HG03196 (cell line): ENCODE data around the gene OAF.

ENCODE experiments used
- ATAC-seq: cut with Tn5 transposase; IDR thresholded peaks from one replicate; pipeline ENCODE4 v1.9.1; 2021; ENCODE audit not compliant: unreplicated experiment

The OAF gene

GRCh38 chr11:120221115-120221752, 10.4 kb downstream of the OAF start:
- ATAC-seq, result no peak

DNA sequence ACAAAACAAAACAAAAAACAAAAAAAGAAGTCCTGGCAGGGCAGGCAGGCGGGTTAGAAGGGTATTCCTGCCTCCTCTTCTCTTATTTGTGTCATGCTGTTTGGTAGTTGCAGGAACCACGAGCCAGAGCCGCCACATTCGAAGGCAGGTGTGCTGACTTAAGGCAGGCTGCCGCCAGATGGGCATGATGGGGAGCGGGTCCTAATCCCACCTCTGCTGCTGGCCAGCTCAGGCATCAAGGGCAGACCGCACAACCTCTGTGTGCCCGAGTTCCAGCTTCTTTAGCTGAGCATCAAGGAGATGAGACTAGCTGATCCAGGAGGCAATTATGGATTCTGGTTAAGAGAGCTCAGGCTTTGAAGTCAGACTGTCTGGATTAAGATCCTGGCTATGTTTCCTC, 12.1 kb downstream of the OAF start:
- ATAC-seq, result no peak

- ATAC-seq, result no peak
Measured at GRCh38 chr11:120223793-120224192, 13.0 kb downstream of the OAF start.

DNA sequence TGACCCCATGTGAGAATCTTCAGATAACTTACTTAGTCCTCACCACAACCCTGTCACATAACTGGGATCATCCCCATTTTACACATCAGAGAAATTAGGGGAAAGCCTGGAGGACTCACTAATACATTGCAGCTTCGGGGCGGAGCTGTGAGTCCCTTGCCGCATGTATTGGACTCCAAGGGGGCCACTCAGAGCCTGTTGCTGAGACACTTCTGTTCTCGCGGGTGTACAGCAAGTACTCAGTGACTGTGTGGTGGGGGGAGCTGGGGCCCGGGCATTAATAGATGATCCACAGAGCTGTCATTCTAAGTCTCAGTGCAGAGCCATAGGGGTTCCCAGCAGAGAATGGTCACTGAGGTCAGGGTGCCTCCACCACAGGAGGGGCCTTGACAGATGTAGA, 13.5 kb downstream of the OAF start:
- no peak for ATAC-seq

DNA sequence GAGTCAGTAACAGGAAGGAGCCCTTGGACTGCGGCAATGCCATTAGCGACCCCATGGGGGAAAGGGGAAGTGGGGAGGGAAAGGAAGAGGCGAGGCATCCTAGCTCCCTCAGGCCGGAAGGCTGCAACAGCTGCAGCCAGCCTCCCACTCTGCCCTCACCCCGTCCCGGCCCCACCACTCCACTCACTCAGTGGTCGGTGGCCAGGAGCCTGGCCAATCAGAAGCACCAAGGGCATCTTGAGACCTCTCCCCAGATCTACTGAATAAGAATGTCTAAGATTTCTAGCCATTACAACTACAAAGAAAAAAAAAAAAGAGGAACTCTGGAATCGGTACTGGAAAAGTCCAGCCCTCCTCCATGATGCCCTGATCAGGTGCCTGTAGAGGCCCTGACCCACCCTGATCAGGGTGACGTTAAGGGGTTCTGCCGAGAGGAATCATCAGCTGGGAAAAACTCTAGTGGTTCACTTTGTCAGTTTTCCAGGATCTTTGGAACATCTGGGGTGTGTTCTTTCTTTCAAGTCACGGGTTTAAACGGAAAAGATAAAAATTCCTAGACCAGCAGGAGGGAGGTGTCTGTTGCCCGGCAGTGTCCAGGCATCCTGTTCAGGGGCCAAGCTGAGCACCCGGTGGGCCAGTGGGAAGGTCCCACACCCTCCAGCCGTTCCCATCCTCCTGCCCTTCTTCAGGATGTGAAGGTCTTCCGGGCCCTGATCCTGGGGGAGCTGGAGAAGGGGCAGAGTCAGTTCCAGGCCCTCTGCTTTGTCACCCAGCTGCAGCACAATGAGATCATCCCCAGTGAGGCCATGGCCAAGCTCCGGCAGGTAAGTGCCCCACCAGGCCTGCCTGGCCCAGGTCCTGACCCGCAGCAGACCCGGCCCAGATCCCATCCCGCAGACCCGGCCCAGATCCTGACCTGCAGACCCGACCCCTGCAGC, 14.4 kb downstream of the OAF start:
- ATAC-seq, result no peak

DNA sequence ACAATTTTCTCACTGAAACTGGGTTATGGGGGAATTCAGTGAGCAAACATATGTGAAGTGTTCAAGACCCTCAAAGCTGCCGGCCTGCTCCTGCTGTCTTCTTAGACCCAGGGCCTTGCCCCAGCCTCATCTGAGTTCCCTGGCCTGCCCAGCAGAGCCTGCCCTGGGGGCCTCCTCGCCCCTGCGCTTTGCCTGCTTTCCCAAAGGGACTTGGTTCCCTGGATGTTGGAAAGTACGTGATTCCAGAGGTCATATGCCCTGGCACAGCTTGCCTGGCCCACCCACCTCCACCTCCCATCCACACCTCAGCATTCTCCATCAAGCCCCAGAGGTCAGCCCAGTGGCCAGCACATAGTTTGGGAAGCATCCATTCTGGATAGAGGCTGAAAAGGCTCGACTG, 15.4 kb downstream of the OAF start:
- ATAC-seq, result no peak

- no peak for ATAC-seq
Measured at GRCh38 chr11:120226714-120227113, 15.9 kb downstream of the OAF start.

- no peak for ATAC-seq
Measured at GRCh38 chr11:120227228-120227852, 16.5 kb downstream of the OAF start.

DNA sequence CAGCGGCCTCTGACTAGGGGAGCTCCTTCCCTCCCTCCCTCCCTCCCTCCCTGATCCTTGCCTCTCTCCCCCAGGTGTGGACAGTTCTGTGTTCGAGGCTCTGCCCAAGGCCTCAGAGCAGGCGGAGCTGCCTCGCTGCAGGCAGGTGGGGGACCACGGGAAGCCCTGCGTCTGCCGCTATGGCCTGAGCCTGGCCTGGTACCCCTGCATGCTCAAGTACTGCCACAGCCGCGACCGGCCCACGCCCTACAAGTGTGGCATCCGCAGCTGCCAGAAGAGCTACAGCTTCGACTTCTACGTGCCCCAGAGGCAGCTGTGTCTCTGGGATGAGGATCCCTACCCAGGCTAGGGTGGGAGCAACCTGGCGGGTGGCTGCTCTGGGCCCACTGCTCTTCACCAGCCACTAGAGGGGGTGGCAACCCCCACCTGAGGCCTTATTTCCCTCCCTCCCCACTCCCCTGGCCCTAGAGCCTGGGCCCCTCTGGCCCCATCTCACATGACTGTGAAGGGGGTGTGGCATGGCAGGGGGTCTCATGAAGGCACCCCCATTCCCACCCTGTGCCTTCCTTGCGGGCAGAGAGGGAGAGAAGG, 18.1 kb downstream of the OAF start:
- no peak for ATAC-seq

GRCh38 chr11:120229451-120230424, 18.9 kb downstream of the OAF start:
- ATAC-seq, result no peak

DNA sequence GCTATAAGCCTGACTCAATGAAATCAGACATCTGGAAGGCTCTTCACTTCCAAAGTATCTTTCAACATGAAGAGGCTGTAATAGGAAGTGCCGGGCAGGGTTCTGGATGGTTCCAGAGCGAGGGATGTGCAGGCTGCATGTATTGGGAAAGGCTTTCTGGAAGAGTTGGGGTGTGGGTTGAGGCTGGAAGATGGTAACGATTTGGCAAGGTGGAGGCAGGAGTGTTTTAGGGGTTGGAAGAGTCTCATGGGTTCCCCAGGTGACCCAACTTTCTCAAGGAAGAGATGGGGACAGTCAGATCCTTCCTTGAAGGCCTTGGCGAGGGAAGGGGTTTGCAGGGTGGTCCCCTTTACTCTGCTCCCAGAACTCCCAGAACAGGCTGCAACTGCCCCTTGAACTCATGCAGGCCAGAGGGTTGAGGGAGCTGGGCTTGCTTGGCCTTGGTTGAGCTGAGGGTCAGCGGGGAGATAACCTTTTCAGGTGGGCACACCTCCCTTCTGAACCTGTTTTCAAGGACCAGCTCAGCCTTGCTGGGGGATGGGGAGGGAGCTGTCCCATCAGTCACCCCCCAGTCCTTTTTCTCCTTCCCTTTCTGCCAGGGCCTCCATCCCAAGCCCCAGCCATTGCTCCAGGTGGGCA, 19.7 kb downstream of the OAF start:
- ATAC-seq, result no peak

DNA sequence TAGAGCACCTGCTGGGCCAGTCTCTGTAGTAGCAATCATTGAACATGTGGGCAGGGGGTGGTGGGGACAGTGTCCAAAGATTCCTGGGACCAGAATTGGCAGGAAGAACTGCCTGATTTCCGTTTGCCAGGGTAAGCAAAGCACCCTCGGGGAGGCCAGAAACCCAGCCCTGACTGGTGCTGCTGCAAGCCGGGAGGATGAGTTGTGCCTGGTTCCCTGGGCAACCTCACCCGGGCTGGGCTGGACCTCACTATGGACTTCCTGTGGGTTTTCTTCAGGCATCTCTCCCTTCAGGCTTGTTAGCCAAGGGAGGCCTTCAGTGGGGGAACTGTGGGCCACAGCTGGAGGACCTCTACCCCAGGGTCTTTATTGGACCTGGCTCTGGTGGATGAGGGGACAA, 21.1 kb downstream of the OAF start:
- no peak for ATAC-seq

DNA sequence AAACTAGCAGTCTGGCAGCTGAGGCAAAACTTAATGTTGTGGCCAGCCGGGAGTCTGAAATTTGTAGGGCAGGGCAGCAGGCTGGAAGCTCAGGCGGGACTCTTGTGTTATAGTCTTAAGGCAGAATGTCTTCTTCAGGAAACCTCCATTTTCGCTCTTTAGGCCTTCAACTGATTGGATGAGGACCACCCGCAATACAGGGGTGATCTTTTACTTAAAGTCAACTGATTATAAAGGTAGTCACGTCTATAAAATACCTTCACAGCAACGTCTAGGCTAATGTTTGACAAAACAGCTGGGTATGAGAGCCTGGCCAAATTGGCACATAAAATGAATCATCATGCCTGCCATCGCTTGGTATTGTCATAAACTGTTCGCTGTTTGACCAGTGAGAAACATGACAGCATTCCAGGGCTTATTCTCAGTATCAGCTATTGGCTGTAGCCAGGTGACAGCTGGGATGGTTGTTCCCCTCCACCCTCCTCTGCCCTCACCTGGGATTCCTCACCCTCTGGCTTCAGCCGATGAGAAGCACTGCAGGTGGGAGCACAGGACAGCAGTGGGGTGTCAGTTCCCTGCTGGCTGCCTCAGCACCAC, 22.5 kb downstream of the OAF start:
- no peak for ATAC-seq

DNA sequence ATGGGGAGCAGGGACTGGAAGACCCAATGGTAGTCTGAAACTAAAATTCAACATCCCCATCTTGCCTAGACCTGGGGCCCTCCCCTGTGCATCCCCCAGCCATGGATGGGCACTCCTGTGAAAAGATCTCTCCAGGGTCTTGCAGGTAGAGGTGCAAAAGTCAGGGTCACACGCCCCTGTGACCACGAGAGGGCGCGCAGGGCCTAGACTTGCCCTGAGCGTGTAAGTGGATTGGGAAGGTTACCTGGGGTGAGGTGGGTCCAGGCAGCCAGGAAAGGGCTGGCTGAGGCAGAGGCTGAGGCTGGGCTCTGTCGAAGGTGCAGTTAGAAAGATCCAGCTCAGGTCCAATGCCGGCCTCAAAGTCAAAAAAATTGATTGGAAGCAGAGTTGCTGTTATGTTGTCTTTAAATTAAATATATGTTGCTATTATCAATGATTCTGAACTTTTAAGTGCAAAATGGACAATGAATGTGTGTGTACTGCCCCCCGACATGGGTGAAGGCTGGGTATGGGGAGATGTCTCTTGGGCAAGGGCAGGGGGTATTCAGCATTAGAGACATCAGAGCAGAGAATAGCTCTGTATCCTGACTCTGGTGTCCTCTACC, 24.3 kb downstream of the OAF start:
- ATAC-seq, result no peak

GRCh38 chr11:120236169-120237107, 25.6 kb downstream of the OAF start:
- no peak for ATAC-seq

GRCh38 chr11:120238968-120239620, 28.3 kb downstream of the OAF start:
- ATAC-seq, result no peak
